Neural cell (in vitro differentiated cells): Measurements from ENCODE around the gene NACC2. TPM values are rescaled to one million over a fixed set of nuclear protein-coding genes. Genes with fewer than 3 reads are reported as not detected.

ENCODE experiments used
- H2AFZ ChIP-seq: fragments of 200-600, 300-800 bp; sonication (generic), shearing (Covaris generic); 2 replicates; pipeline ENCODE4 v1.6.0; 2014; ENCODE audit warnings: low read depth, mild to moderate bottlenecking, antibody characterized with exemption, low read length, moderate library complexity
- H3F3A ChIP-seq: fragments of 200-600 bp; shearing (Covaris generic); 2 replicates; pipeline ENCODE4 v1.6.1; 2016; ENCODE audit warnings: mild to moderate bottlenecking, moderate library complexity, mixed read lengths, antibody characterized with exemption, low read length; ENCODE audit not compliant: insufficient read depth, poor library complexity, severe bottlenecking
- H3K27ac ChIP-seq: fragments of 200-600, 300-800 bp; sonication (generic), shearing (Covaris generic); 2 replicates; pipeline ENCODE4 v1.5.1; 2014; ENCODE audit warnings: mild to moderate bottlenecking, low read length, moderate library complexity
- H3K27me3 ChIP-seq: fragments of 300-800, 200-600 bp; sonication (generic), shearing (Covaris generic); 2 replicates; pipeline ENCODE4 v1.6.0; 2014; ENCODE audit warnings: mild to moderate bottlenecking, low read depth, low read length, moderate library complexity; ENCODE audit not compliant: insufficient read depth
- H3K36me3 ChIP-seq: fragments of 300-800, 200-600 bp; sonication (generic), shearing (Covaris generic); 2 replicates; pipeline ENCODE4 v1.5.1; 2014; ENCODE audit warnings: mild to moderate bottlenecking, antibody characterized with exemption, low read length, moderate library complexity; ENCODE audit not compliant: insufficient read depth
- H3K4me2 ChIP-seq: fragments of 300-800, 200-600 bp; sonication (generic), shearing (Covaris generic); 2 replicates; pipeline ENCODE4 v1.6.0; 2014; ENCODE audit warnings: mild to moderate bottlenecking, low read length
- H3K4me3 ChIP-seq: fragments of 300-800, 200-600 bp; sonication (generic), shearing (Covaris generic); 2 replicates; pipeline ENCODE4 v1.5.1; 2014; ENCODE audit warnings: mild to moderate bottlenecking, low read length, moderate library complexity
- H3K79me2 ChIP-seq: fragments of 200-600 bp; shearing (Covaris generic); replicated peaks from 2 replicates; pipeline ENCODE4 v1.6.0; 2014; ENCODE audit warnings: mild to moderate bottlenecking, low read length, moderate library complexity; ENCODE audit not compliant: insufficient read depth
- H3K9ac ChIP-seq: fragments of 300-800, 200-600 bp; sonication (generic), shearing (Covaris generic); 2 replicates; pipeline ENCODE4 v1.6.1; 2016; ENCODE audit warnings: mild to moderate bottlenecking, low read length, mixed read lengths
- H3K9me2 ChIP-seq: fragments of 200-600 bp; shearing (Covaris generic); 2 replicates; pipeline ENCODE4 v1.6.1; 2016; ENCODE audit warnings: mild to moderate bottlenecking, low read length, mixed read lengths; ENCODE audit not compliant: insufficient read depth
- H3K9me3 ChIP-seq: fragments of 200-600, 300-800 bp; sonication (generic), shearing (Covaris generic); 2 replicates; pipeline ENCODE4 v1.6.1; 2016; ENCODE audit warnings: mild to moderate bottlenecking, mixed run types, low read length, moderate library complexity, mixed read lengths
- H4K20me1 ChIP-seq: fragments of 200-600 bp; shearing (Covaris generic); 2 replicates; pipeline ENCODE4 v1.6.1; 2016; ENCODE audit warnings: mild to moderate bottlenecking, mixed run types; ENCODE audit not compliant: insufficient read depth
- CTCF ChIP-seq: fragments of 450-650 bp; IDR thresholded peaks from 2 replicates; pipeline ENCODE4 v1.5.1; 2014; ENCODE audit warnings: antibody characterized with exemption, mild to moderate bottlenecking, moderate library complexity; ENCODE audit not compliant: poor library complexity, severe bottlenecking
- EP300 ChIP-seq: fragments of 450-650 bp; conservative IDR thresholded peaks from 2 replicates; pipeline ENCODE4 v1.6.1; 2014; ENCODE audit warnings: antibody characterized with exemption, mild to moderate bottlenecking, moderate library complexity; ENCODE audit not compliant: poor library complexity, severe bottlenecking
- EZH2 ChIP-seq: fragments of 200-600, 300-800 bp; shearing (Covaris generic), sonication (generic); IDR thresholded peaks from 2 replicates; pipeline ENCODE4 v1.6.1; 2014; ENCODE audit warnings: antibody characterized with exemption, low read length, borderline replicate concordance, mild to moderate bottlenecking; ENCODE audit not compliant: insufficient read depth, poor library complexity, severe bottlenecking
- MXI1 ChIP-seq: fragments of 450-650 bp; conservative IDR thresholded peaks from 2 replicates; pipeline ENCODE4 v1.6.1; 2014; ENCODE audit warnings: antibody characterized with exemption, mild to moderate bottlenecking; ENCODE audit not compliant: poor library complexity, severe bottlenecking
- POLR2AphosphoS5 ChIP-seq: IDR thresholded peaks from 2 replicates; pipeline ENCODE4 v1.6.1; 2012
- RAD21 ChIP-seq: fragments of 450-650 bp; conservative IDR thresholded peaks from 2 replicates; pipeline ENCODE4 v1.6.1; 2014; ENCODE audit warnings: antibody characterized with exemption, mild to moderate bottlenecking, moderate library complexity
- REST ChIP-seq: IDR thresholded peaks from 2 replicates; pipeline ENCODE4 v1.6.1; 2012; ENCODE audit warnings: borderline replicate concordance
- SMC3 ChIP-seq: fragments of 450-650 bp; conservative IDR thresholded peaks from 2 replicates; pipeline ENCODE4 v1.6.1; 2014; ENCODE audit warnings: antibody characterized with exemption, mild to moderate bottlenecking, moderate library complexity; ENCODE audit not compliant: poor library complexity
- TAF1 ChIP-seq: IDR thresholded peaks from 2 replicates; pipeline ENCODE4 v1.6.1; 2012; ENCODE audit warnings: low read depth
- polyA plus RNA-seq: library from polyadenylated mRNA; depleted of rRNA; stranded (reverse); fragments of >200 nt; gene quantifications from 2 replicates; pipeline ENCODE4 v1.2.3, GENCODE V29; 2014

Gene NACC2
- polyA plus RNA-seq, 1 donor from 2014 or later, result 1.7 TPM

GRCh38 chr9:136020671-136021070 is 74.4 kb downstream of the NACC2 start:
- Histone ChIP-seq H3K4me3 (no peak overlapping the region), H3K9ac (no peak overlapping the region), H3K36me3 (no peaks in the 10 kb centered on the region), H3K4me2 (no peak overlapping the region), H3K9me3 (no peaks in the 10 kb centered on the region), H3K27ac (no peak overlapping the region), H3K9me2 (no peaks in the 10 kb centered on the region), H3F3A (no peaks in the 10 kb centered on the region), H3K79me2 (no peaks in the 10 kb centered on the region), H4K20me1 (no peaks in the 10 kb centered on the region), H2AFZ (no peak overlapping the region), H3K27me3 (no peaks in the 10 kb centered on the region)
- TF ChIP-seq EP300 (no peak), EZH2 (no peak), MXI1 (no peak), TAF1 (no peak), SMC3 (no peak), POLR2AphosphoS5 (no peak), CTCF (no peak), REST (no peak), RAD21 (no peak)

- H3K27ac ChIP-seq, result no peak overlapping the region
- no peak overlapping the region for H3K4me2 ChIP-seq
- no peaks in the 10 kb centered on the region for H3F3A ChIP-seq
- H2AFZ ChIP-seq, result no peak overlapping the region
- no peak for TF ChIP-seq TAF1
- TF ChIP-seq CTCF, result no peak
- no peak for TF ChIP-seq MXI1
- TF ChIP-seq EZH2, result no peak
- no peak for TF ChIP-seq SMC3
- TF ChIP-seq REST, result no peak
- TF ChIP-seq EP300, result no peak
- no peak for TF ChIP-seq RAD21
- no peak for TF ChIP-seq POLR2AphosphoS5
- H3K9ac ChIP-seq, result no peak overlapping the region
- no peaks in the 10 kb centered on the region for H4K20me1 ChIP-seq
- no peak overlapping the region for H3K4me3 ChIP-seq
- no peaks in the 10 kb centered on the region for H3K79me2 ChIP-seq
- no peaks in the 10 kb centered on the region for H3K9me3 ChIP-seq
- H3K27me3 ChIP-seq, result no peaks in the 10 kb centered on the region
- no peaks in the 10 kb centered on the region for H3K36me3 ChIP-seq
- no peaks in the 10 kb centered on the region for H3K9me2 ChIP-seq
Observed at GRCh38 chr9:136020206-136020605, 74.9 kb downstream of the NACC2 start.
